GM23248 (cell line): ENCODE results near the gene SGMS1. TPM values are rescaled to one million over a fixed set of nuclear protein-coding genes. Genes with fewer than 3 reads are reported as not detected.
A peak's percentile ranks its signal among the peaks of the same experiment; 100 is the strongest.

ENCODE experiments used
- DNase-seq: peaks from one replicate; pipeline ENCODE4 v3.0.0-alpha.2; 2015
- H2AFZ ChIP-seq: fragments of 200-600 bp; sonication (generic); 2 replicates; pipeline ENCODE4 v1.6.1; 2016; ENCODE audit warnings: antibody characterized with exemption
- H3F3A ChIP-seq: fragments of 200-600 bp; sonication (generic); 2 replicates; pipeline ENCODE4 v1.6.1; 2016; ENCODE audit warnings: mild to moderate bottlenecking, antibody characterized with exemption, mixed run types; ENCODE audit not compliant: insufficient read depth
- H3K27ac ChIP-seq: fragments of 200-600 bp; sonication (generic); 2 replicates; pipeline ENCODE4 v1.5.1; 2016; ENCODE audit warnings: mild to moderate bottlenecking
- H3K27me3 ChIP-seq: fragments of 200-600 bp; sonication (generic); replicated peaks from 2 replicates; pipeline ENCODE4 v1.6.1; 2016; ENCODE audit warnings: mild to moderate bottlenecking; ENCODE audit not compliant: insufficient read depth
- H3K36me3 ChIP-seq: fragments of 200-600 bp; sonication (generic); 2 replicates; pipeline ENCODE4 v1.6.1; 2016; ENCODE audit warnings: low read depth, mild to moderate bottlenecking
- H3K4me1 ChIP-seq: fragments of 200-600 bp; sonication (generic); 2 replicates; pipeline ENCODE4 v1.6.1; 2016; ENCODE audit warnings: mild to moderate bottlenecking; ENCODE audit not compliant: insufficient read depth
- H3K4me2 ChIP-seq: fragments of 200-600 bp; sonication (generic); one replicate; pipeline ENCODE4 v1.6.1; 2016; ENCODE audit warnings: mild to moderate bottlenecking; ENCODE audit not compliant: unreplicated experiment
- H3K4me3 ChIP-seq: fragments of 200-600 bp; sonication (generic); 2 replicates; pipeline ENCODE4 v1.5.1; 2016; ENCODE audit warnings: mild to moderate bottlenecking
- H3K79me2 ChIP-seq: fragments of 200-600 bp; sonication (generic); 2 replicates; pipeline ENCODE4 v1.6.1; 2016; ENCODE audit warnings: mild to moderate bottlenecking; ENCODE audit not compliant: insufficient read depth
- H3K9ac ChIP-seq: fragments of 200-600 bp; sonication (generic); 2 replicates; pipeline ENCODE4 v1.6.1; 2016; ENCODE audit warnings: mild to moderate bottlenecking
- H3K9me2 ChIP-seq: fragments of 200-600 bp; sonication (generic); 2 replicates; pipeline ENCODE4 v1.6.1; 2016; ENCODE audit warnings: mixed run types, mild to moderate bottlenecking, moderate library complexity; ENCODE audit not compliant: insufficient read depth
- H3K9me3 ChIP-seq: fragments of 200-600 bp; sonication (generic); one replicate; pipeline ENCODE4 v1.6.1; 2017; ENCODE audit warnings: low read depth
- H4K20me1 ChIP-seq: fragments of 200-600 bp; sonication (generic); 2 replicates; pipeline ENCODE4 v1.6.0; 2016; ENCODE audit not compliant: insufficient read depth
- EZH2 ChIP-seq: fragments of 200-600 bp; sonication (generic); IDR thresholded peaks from 2 replicates; pipeline ENCODE4 v1.6.1; 2018; ENCODE audit warnings: antibody characterized with exemption, mild to moderate bottlenecking; ENCODE audit not compliant: insufficient read depth, poor library complexity, severe bottlenecking
- EZH2phosphoT487 ChIP-seq: fragments of 200-600 bp; sonication (generic); IDR thresholded peaks from 2 replicates; pipeline ENCODE4 v1.6.1; 2018; ENCODE audit warnings: antibody characterized with exemption, moderate library complexity, mild to moderate bottlenecking, low read depth; ENCODE audit not compliant: insufficient read depth
- WGBS, 2 experiments: methylation state at CpG; one replicate each; pipeline ENCODE4 v1.1.6; 2015 to 2017; ENCODE audit warnings: low lambda C conversion rate in 2 of 2, low coverage in 1 of 2; ENCODE audit errors: missing lambda C conversion rate in 2 of 2; 5-methylcytosine and 5-hydroxymethylcytosine counted together
- in situ Hi-C: fragments of 300-500 bp; cut with MboI; formaldehyde crosslinking; loops from 2 replicates; pipeline ENCODE4 v1.15.0; 2020
- polyA plus RNA-seq: library from polyadenylated mRNA; unstranded; fragments of >200 nt; fragmentation: Nextera tagmentation; extraction: Ambion mirVana; gene quantifications from 2 replicates; pipeline ENCODE4 v1.2.1, GENCODE V29; 2016
- total RNA-seq: library from RNA; depleted of rRNA; stranded (reverse); fragments of >200 nt; shearing (Covaris generic); gene quantifications from 2 replicates; pipeline ENCODE4 v1.2.3, GENCODE V29; 2014

The SGMS1 gene
- total and polyA plus RNA-seq, 2 experiments from 2014 or later: 22.7 to 53.6 TPM

GRCh38 chr10:50514995-50515394, 108.8 kb downstream of the SGMS1 start:
- H3K27me3 ChIP-seq: no peaks in the 10 kb centered on the region
- no peaks in the 10 kb centered on the region for H3K4me1 ChIP-seq
- DNase-seq: peak; percentile 40
- no peaks in the 10 kb centered on the region for H3K36me3 ChIP-seq
- H4K20me1 ChIP-seq: no peaks in the 10 kb centered on the region
- WGBS, 2 experiments: 53 to 58% methylated on average over 2 of the region's 2 CpGs
- H3K9me3 ChIP-seq: no peaks in the 10 kb centered on the region
- H2AFZ ChIP-seq: no peak overlapping the region
- H3F3A ChIP-seq: no peaks in the 10 kb centered on the region
- in situ Hi-C loops: no loop called here
- H3K9ac ChIP-seq: no peak overlapping the region
- H3K4me3 ChIP-seq: no peak overlapping the region
- H3K79me2 ChIP-seq: no peaks in the 10 kb centered on the region
- peaks cover 3% of the 10 kb centered on the region; the same call in 1 of the 2 replicates for H3K9me2 ChIP-seq
- TF ChIP-seq EZH2phosphoT487 (no peak), EZH2 (no peak)
- H3K27ac ChIP-seq: no peak overlapping the region
- no peak overlapping the region for H3K4me2 ChIP-seq

GRCh38 chr10:50513956-50514355, 109.8 kb downstream of the SGMS1 start:
- no peaks in the 10 kb centered on the region for H4K20me1 ChIP-seq
- H3K36me3 ChIP-seq: no peaks in the 10 kb centered on the region
- DNase-seq: no peak
- no peak overlapping the region for H3K27ac ChIP-seq
- H3K4me1 ChIP-seq: no peaks in the 10 kb centered on the region
- H2AFZ ChIP-seq: no peak overlapping the region
- no peaks in the 10 kb centered on the region for H3K9me3 ChIP-seq
- H3K9me2 ChIP-seq: peaks cover 3% of the 10 kb centered on the region; the same call in 1 of the 2 replicates
- TF ChIP-seq EZH2phosphoT487 (no peak), EZH2 (no peak)
- no peaks in the 10 kb centered on the region for H3K27me3 ChIP-seq
- H3F3A ChIP-seq: no peaks in the 10 kb centered on the region
- no peak overlapping the region for H3K4me3 ChIP-seq
- in situ Hi-C loops: no loop called here
- 74 to 76% methylated on average over 5 of the region's 5 CpGs for WGBS, 2 experiments
- H3K9ac ChIP-seq: no peak overlapping the region
- no peaks in the 10 kb centered on the region for H3K79me2 ChIP-seq
- no peak overlapping the region for H3K4me2 ChIP-seq

GRCh38 chr10:50512743-50513416, 110.9 kb downstream of the SGMS1 start:
- Histone ChIP-seq H2AFZ (no peak overlapping the region), H3K27ac (no peak overlapping the region), H3K36me3 (no peaks in the 10 kb centered on the region), H3K27me3 (no peaks in the 10 kb centered on the region), H3K4me2 (no peak overlapping the region), H3K79me2 (no peaks in the 10 kb centered on the region), H3K9ac (no peak overlapping the region), H4K20me1 (no peaks in the 10 kb centered on the region), H3F3A (no peaks in the 10 kb centered on the region), H3K4me3 (no peak overlapping the region), H3K4me1 (no peaks in the 10 kb centered on the region), H3K9me3 (no peaks in the 10 kb centered on the region), H3K9me2 (peaks cover 3% of the 10 kb centered on the region; the same call in 1 of the 2 replicates)
- WGBS, 2 experiments: 96 to 97% methylated on average over 3 of the region's 3 CpGs
- no peak for TF ChIP-seq EZH2
- TF ChIP-seq EZH2phosphoT487: no peak
- in situ Hi-C loops: no loop called here
- no peak for DNase-seq

- no peak overlapping the region for H3K27ac ChIP-seq
- no peak overlapping the region for H3K4me2 ChIP-seq
- H3K9me2 ChIP-seq: peaks cover 3% of the 10 kb centered on the region; the same call in 1 of the 2 replicates
- H3K79me2 ChIP-seq: no peaks in the 10 kb centered on the region
- WGBS, 2 experiments: 48 to 75% methylated on average over 1 of the region's 1 CpG
- no peaks in the 10 kb centered on the region for H3K9me3 ChIP-seq
- DNase-seq: no peak
- H4K20me1 ChIP-seq: no peaks in the 10 kb centered on the region
- no peak overlapping the region for H3K9ac ChIP-seq
- no peak overlapping the region for H2AFZ ChIP-seq
- H3K4me3 ChIP-seq: no peak overlapping the region
- TF ChIP-seq EZH2phosphoT487 (no peak), EZH2 (no peak)
- no peaks in the 10 kb centered on the region for H3K4me1 ChIP-seq
- H3K36me3 ChIP-seq: no peaks in the 10 kb centered on the region
- H3K27me3 ChIP-seq: no peaks in the 10 kb centered on the region
- in situ Hi-C loops: no loop called here
- H3F3A ChIP-seq: no peaks in the 10 kb centered on the region
These were observed 111.6 kb downstream of the SGMS1 start for GRCh38 chr10:50512214-50512595.
